Lower leg skin (tissue), 4 donors: ENCODE measurements around the gene NKIRAS2. TPM values are rescaled to one million over a fixed set of nuclear protein-coding genes. Genes with fewer than 3 reads are reported as not detected.
A peak's percentile ranks its signal among the peaks of the same experiment; 100 is the strongest.

ENCODE experiments used
- DNase-seq, 2 donors: peaks; one replicate each; pipeline ENCODE4 v3.0.0-alpha.2; 2019; ENCODE audit warnings: low spot score in 2 of 2
- H3K4me3 ChIP-seq: fragments of 200-600 bp; sonication (generic); 2 replicates; pipeline ENCODE4 v1.5.1; 2017; ENCODE audit warnings: mild to moderate bottlenecking, low read depth; ENCODE audit not compliant: poor library complexity, severe bottlenecking
- CTCF ChIP-seq, 3 donors: fragments of 450-650 bp; IDR thresholded peaks; one replicate each; pipeline ENCODE4 v1.5.1; 2016; ENCODE audit warnings: antibody characterized with exemption in 3 of 3, mild to moderate bottlenecking in 3 of 3, moderate library complexity in 2 of 3
- POLR2A ChIP-seq, 2 donors: fragments of 450-650 bp; IDR thresholded peaks; one replicate each; pipeline ENCODE4 v1.6.1; 2016 to 2017; ENCODE audit warnings: antibody characterized with exemption in 2 of 2, mild to moderate bottlenecking in 1 of 2, moderate library complexity in 1 of 2
- WGBS, 2 donors: methylation state at CpG; one replicate each; pipeline ENCODE4 v1.1.5; 2018; 5-methylcytosine and 5-hydroxymethylcytosine counted together
- intact Hi-C: fragments of 100-400 bp; cut with DNase I; formaldehyde crosslinking; loops from one replicate; pipeline ENCODE4 v1.15.0; 2023; ENCODE audit warnings: low total_unique reads
- total RNA-seq, 4 donors: library from RNA; depleted of rRNA; stranded (reverse); fragments of >200 nt; gene quantifications; one replicate each; pipeline ENCODE4 v1.1.0, GENCODE V29; 2016

NKIRAS2 gene
- total RNA-seq, 4 donors from 2014 or later = 44.6 to 57.9 (median 52.3) TPM

DNA sequence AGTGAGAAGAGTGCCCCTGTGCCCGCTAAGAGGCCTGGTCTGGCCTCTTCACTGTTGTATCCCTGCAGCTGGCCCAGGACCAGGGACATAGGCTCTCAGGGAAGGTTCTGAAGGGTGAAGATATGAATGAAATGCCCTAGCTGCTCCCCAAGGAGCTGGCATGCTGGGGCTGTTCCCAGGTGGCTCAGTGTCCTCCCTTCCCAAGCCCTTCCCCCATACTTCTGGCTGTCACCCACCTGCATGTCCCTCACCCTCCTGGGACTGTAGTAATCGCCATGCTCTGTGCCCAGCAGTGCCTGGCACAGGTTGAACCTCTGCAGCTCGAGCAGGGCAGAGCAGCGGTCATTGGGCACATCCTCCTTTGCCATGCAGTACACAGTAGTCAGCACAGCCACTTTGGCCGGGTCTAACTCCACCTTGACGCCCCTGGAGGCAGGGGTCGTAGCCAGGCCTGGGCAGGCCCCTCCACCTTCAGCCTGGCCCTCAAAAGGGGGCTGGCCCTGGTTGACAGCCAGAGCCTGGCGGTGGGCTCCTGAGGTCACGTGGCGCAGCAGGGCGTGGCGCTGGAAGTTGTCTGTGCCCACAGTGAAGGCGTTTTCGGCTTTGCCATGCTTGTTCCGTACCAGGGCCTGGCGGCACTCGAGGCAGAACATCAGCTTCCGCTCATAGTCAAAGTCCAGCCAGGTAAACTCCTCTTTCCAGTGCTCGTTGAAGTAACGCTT, 22.9 kb downstream of the NKIRAS2 start:
- intact Hi-C loops = no loop called here
- no peak for DNase-seq
- TF ChIP-seq CTCF (IDR thresholded peaks at IDR 0.05) = no peak
- H3K4me3 ChIP-seq = no peak overlapping the region
- 87 to 94% methylated on average over 14 to 18 of the region's 20 CpGs for WGBS, 2 donors

- no peak for DNase-seq
- 85 to 88% methylated on average over 1 of the region's 1 CpG for WGBS, 2 donors
- TF ChIP-seq POLR2A (IDR thresholded peaks at IDR 0.05) (no peak), CTCF (IDR thresholded peaks at IDR 0.05) (no peak)
- no peak overlapping the region for H3K4me3 ChIP-seq
- intact Hi-C loops = no loop called here
Measured at GRCh38 chr17:42045719-42046118, 25.8 kb downstream of the NKIRAS2 start.

- 87 to 88% methylated on average over 10 to 12 of the region's 12 CpGs for WGBS, 2 donors
- intact Hi-C loops = no loop called here
Measured at GRCh38 chr17:42047343-42047742, 27.5 kb downstream of the NKIRAS2 start.

GRCh38 chr17:42049834-42050392, 30.0 kb downstream of the NKIRAS2 start:
- H3K4me3 ChIP-seq = peak overlapping the region; percentile 32
- 0 to 6% methylated on average over 2 to 6 of the region's 7 CpGs for WGBS, 2 donors
- DNase-seq = no peak
- intact Hi-C loops = no loop called here
- TF ChIP-seq CTCF (IDR thresholded peaks at IDR 0.05) (no peak), POLR2A (IDR thresholded peaks at IDR 0.05) (no peak)

More at GRCh38 chr17:42047343-42047742, 27.5 kb downstream of the NKIRAS2 start:
- no peak for DNase-seq
- no peak overlapping the region for H3K4me3 ChIP-seq
- no peak for TF ChIP-seq CTCF (IDR thresholded peaks at IDR 0.05)
- TF ChIP-seq POLR2A (IDR thresholded peaks at IDR 0.05) = no peak

GRCh38 chr17:42050393-42051012, 30.6 kb downstream of the NKIRAS2 start, which contains the start of gene C17orf113:
TSS of gene C17orf113 (minus strand) at chr17:42050601. CDS start at chr17:42043376, 7,225 bp downstream.
- intact Hi-C loops = no loop called here
- 1 to 7% methylated on average over 6 to 23 of the region's 65 CpGs for WGBS, 2 donors
- peak within 1 kb of the TSS; percentile 32 for H3K4me3 ChIP-seq
- peak; percentile 22 to 90 for DNase-seq
- TF ChIP-seq CTCF (IDR thresholded peaks at IDR 0.05) (no peak), POLR2A (IDR thresholded peaks at IDR 0.05) (no peak)
